ENCODE measurements around the gene USP33. TPM values are rescaled to one million over a fixed set of nuclear protein-coding genes. Genes with fewer than 3 reads are reported as not detected.

Gene USP33
- total and polyA plus RNA-seq, 9 of the 15 experiments (the other 6 are each of a cell fraction or from before 2014, with no cell fraction given) = 22.4 to 83.5 (median 44.7) TPM

GRCh38 chr1:77759071-77760028 is at the start of gene USP33 (continued):
- TF ChIP-seq MGA (IDR thresholded peaks at IDR 0.05) = no peak
- TF ChIP-seq HSF4 (CRISPR knock-in tag; IDR thresholded peaks at IDR 0.05; ENCODE audit: borderline replicate concordance) = no peak
- TF ChIP-seq ATF4 (CRISPR knock-in tag; IDR thresholded peaks at IDR 0.05) = no peak
- TF ChIP-seq TFAP4 (CRISPR knock-in tag; IDR thresholded peaks at IDR 0.05; ENCODE audit: borderline replicate concordance) = peak; percentile 67; the same call in 1 of the 2 replicates
- no peak for TF ChIP-seq ATF1 (CRISPR knock-in tag; IDR thresholded peaks at IDR 0.05)
- TF ChIP-seq ATF1 (tag; IDR thresholded peaks at IDR 0.05) = peak; percentile 58; the same call in 1 of the 2 replicates
- TF ChIP-seq PHB2 (IDR thresholded peaks at IDR 0.05; ENCODE audit: low read depth) = no peak
- TF ChIP-seq PKNOX1 (IDR thresholded peaks at IDR 0.05) = 0 out of 2 replicates have a peak, but pooled peaks have one; percentile 5
- 0 out of 2 replicates have a peak, but pooled peaks have one; percentile 18 for TF ChIP-seq SPI1 (IDR thresholded peaks at IDR 0.05; ENCODE audit: borderline replicate concordance, low read depth, low read length)
- TF ChIP-seq KLF6 (CRISPR knock-in tag; IDR thresholded peaks at IDR 0.05; ENCODE audit: borderline replicate concordance) = no peak
